22Rv1 (cell line): ENCODE results near the gene DOCK8.

ENCODE experiments used
- CTCF ChIP-seq: fragments of 450-650 bp; IDR thresholded peaks from 2 replicates; pipeline ENCODE4 v1.5.1; 2017; ENCODE audit warnings: mild to moderate bottlenecking
- ZFX ChIP-seq: fragments of 450-650 bp; IDR thresholded peaks from 2 replicates; pipeline ENCODE4 v1.6.1; 2017; ENCODE audit warnings: antibody characterized with exemption, borderline replicate concordance

- TF ChIP-seq CTCF (no peak), ZFX (no peak)
Measured at GRCh38 chr9:479971-480350, 265.3 kb downstream of the DOCK8 start.
